Measurements from ENCODE around the gene PIEZO1. TPM values are rescaled to one million over a fixed set of nuclear protein-coding genes. Genes with fewer than 3 reads are reported as not detected.

PIEZO1 gene
- total RNA-seq, 1 experiment from 2014 or later: 71.1 TPM

- H3K14ac ChIP-seq (ENCODE audit: insufficient read depth, low read length): no peak overlapping the region
- H3K4me3 Mint-ChIP-seq: no peak overlapping the region
- H3K9me3 ChIP-seq (ENCODE audit: control insufficient read depth, low read depth, low read length): no peaks in the 10 kb centered on the region
- H3T11ph ChIP-seq (ENCODE audit: low read length): no peak overlapping the region
- H3K18ac ChIP-seq (ENCODE audit: insufficient read length, low read depth, low read length): no peak overlapping the region
- no peaks in the 10 kb centered on the region for H4K20me1 ChIP-seq (ENCODE audit: control insufficient read depth, insufficient read depth, insufficient read length)
- no peak overlapping the region for H3K23ac ChIP-seq (ENCODE audit: insufficient read length, low read depth, low read length)
- DNase-seq: no peak
- H3K23me2 ChIP-seq (ENCODE audit: insufficient read length, low read depth, low read length, poor library complexity, severe bottlenecking): no peaks in the 10 kb centered on the region
- H3K4me1 Mint-ChIP-seq: no peaks in the 10 kb centered on the region
- H2BK15ac ChIP-seq (ENCODE audit: low read depth, low read length): no peak overlapping the region
- no peaks in the 10 kb centered on the region for H3K9me3 Mint-ChIP-seq
- H3K56ac ChIP-seq (ENCODE audit: insufficient read length, low read depth, low read length): no peak overlapping the region
- no peak overlapping the region for H2AK5ac ChIP-seq (ENCODE audit: insufficient read length, low read length)
- H2BK120ac ChIP-seq (ENCODE audit: low read depth, low read length, poor library complexity, severe bottlenecking): no peak overlapping the region
- no peak overlapping the region for H4K5ac ChIP-seq (ENCODE audit: insufficient read length, low read depth, low read length)
- H2BK12ac ChIP-seq (ENCODE audit: insufficient read length, low read depth, low read length): no peak overlapping the region
- H3K79me2 ChIP-seq (ENCODE audit: insufficient read depth, low read length): no peaks in the 10 kb centered on the region
- H3K27me3 ChIP-seq (ENCODE audit: insufficient read depth, low read length): no peaks in the 10 kb centered on the region
- H3K27me3 Mint-ChIP-seq (ENCODE audit: low read depth): no peaks in the 10 kb centered on the region
- no peaks in the 10 kb centered on the region for H3K79me1 ChIP-seq (ENCODE audit: insufficient read depth, low read depth, low read length, poor library complexity, severe bottlenecking)
- H2BK5ac ChIP-seq (ENCODE audit: insufficient read length, low read length): no peak overlapping the region
- no peak overlapping the region for H3K4me2 ChIP-seq (ENCODE audit: insufficient read depth, insufficient read length, low read length)
- H3K9ac ChIP-seq (ENCODE audit: extremely low read depth, insufficient read length, low read length): no peak overlapping the region
- H4K8ac ChIP-seq (replicated peaks; ENCODE audit: insufficient read length, low read depth, low read length): no peak overlapping the region
- H3K4me1 ChIP-seq (ENCODE audit: insufficient read depth, low read length): no peaks in the 10 kb centered on the region
- no peak overlapping the region for H4K91ac ChIP-seq (ENCODE audit: insufficient read length, low read depth, low read length)
- no peak overlapping the region for H3K4ac ChIP-seq (ENCODE audit: low read depth, low read length)
- H3K27ac Mint-ChIP-seq: no peak overlapping the region
- H3K27ac ChIP-seq (ENCODE audit: insufficient read length, low read depth, low read length): no peak overlapping the region
- TF ChIP-seq CTCF (conservative IDR thresholded peaks at IDR 0.05): no peak
- no peak overlapping the region for H2AFZ ChIP-seq (ENCODE audit: low read length)
- H3K36me3 Mint-ChIP-seq (ENCODE audit: insufficient read depth in 1 of 3, low read depth in 3 of 3): peaks cover 12 to 43% (median 40%) of the 10 kb centered on the region in 3 experiments; a peak in 6 of 7 replicates
- H2BK20ac ChIP-seq (ENCODE audit: low read depth, low read length, poor library complexity, severe bottlenecking): no peak overlapping the region
- no CpG with 5 or more reads among the region's 11 CpGs for WGBS (ENCODE audit: extremely low coverage, insufficient read length, low lambda C conversion rate)
Measured at GRCh38 chr16:88718178-88718577, 66.8 kb downstream of the PIEZO1 start.
